Common myeloid progenitor, CD34-positive (primary cell): ENCODE data around the gene FZD7. TPM values are rescaled to one million over a fixed set of nuclear protein-coding genes. Genes with fewer than 3 reads are reported as not detected.

Experiments used
- CTCF ChIA-PET: fragments of 350-600 bp; sonication (Branson Sonifier 250); formaldehyde crosslinking; loops from one replicate; lab custom pipeline; 2021; ENCODE audit warnings: antibody characterized with exemption; lab: Charles Lee
- POLR2A ChIA-PET: fragments of 350-600 bp; sonication (Branson Sonifier 250); formaldehyde crosslinking; loops from one replicate; lab custom pipeline; 2021; ENCODE audit warnings: antibody characterized with exemption; lab: Charles Lee
- DNase-seq, 3 donors: peaks; one replicate each; pipeline versions ENCODE4 v3.0.0 to v3.0.0-alpha.2; 2013
- H3K27ac ChIP-seq, 2 experiments: 1 replicate in 1 of 2; 2 replicates in 1 of 2; pipeline ENCODE4 v1.7.0; 2013; ENCODE audit warnings: inconsistent platforms in 2 of 2, low read length in 2 of 2, mild to moderate bottlenecking in 2 of 2, low read depth in 1 of 2, moderate library complexity in 1 of 2; ENCODE audit not compliant: severe bottlenecking in 2 of 2, insufficient read depth in 1 of 2, poor library complexity in 1 of 2
- H3K27me3 ChIP-seq, 5 experiments: replicated peaks in 2 of 5; 1 replicate in 3 of 5; 2 replicates in 2 of 5; pipeline versions ENCODE4 v1.6.1 to v1.7.0; 2013; ENCODE audit warnings: low read length in 4 of 5, mild to moderate bottlenecking in 2 of 5, moderate library complexity in 2 of 5, inconsistent platforms in 1 of 5; ENCODE audit not compliant: insufficient read depth in 5 of 5, control insufficient read depth in 4 of 5
- H3K36me3 ChIP-seq, 4 experiments: 1 replicate in 2 of 4; 2 replicates in 2 of 4; pipeline versions ENCODE4 v1.6.1 to v1.7.0; 2013; ENCODE audit warnings: low read length in 3 of 4, control low read depth in 1 of 4, mild to moderate bottlenecking in 1 of 4; ENCODE audit not compliant: control insufficient read depth in 4 of 4, insufficient read depth in 4 of 4
- H3K4me1 ChIP-seq, 4 experiments: 1 replicate in 3 of 4; 2 replicates in 1 of 4; pipeline versions ENCODE4 v1.6.1 to v1.7.1; 2013; ENCODE audit warnings: low read length in 3 of 4, mild to moderate bottlenecking in 3 of 4, control low read depth in 1 of 4, inconsistent platforms in 1 of 4, moderate library complexity in 1 of 4; ENCODE audit not compliant: control insufficient read depth in 4 of 4, insufficient read depth in 4 of 4; ENCODE audit errors: control extremely low read depth in 1 of 4
- H3K4me3 ChIP-seq, 7 experiments: 1 replicate in 4 of 7; 2 replicates in 3 of 7; pipeline versions ENCODE4 v1.5.1 to v1.7.0; 2013; ENCODE audit warnings: mild to moderate bottlenecking in 7 of 7, low read length in 6 of 7, moderate library complexity in 6 of 7, inconsistent platforms in 2 of 7, low read depth in 2 of 7, control low read depth in 1 of 7; ENCODE audit not compliant: insufficient read depth in 4 of 7, control insufficient read depth in 1 of 7; ENCODE audit errors: extremely low read depth in 1 of 7
- H3K9me3 ChIP-seq, 5 experiments: 1 replicate in 4 of 5; 2 replicates in 1 of 5; pipeline versions ENCODE4 v1.6.1 to v1.7.1; 2013; ENCODE audit warnings: low read length in 4 of 5, mild to moderate bottlenecking in 2 of 5, inconsistent platforms in 1 of 5, low read depth in 1 of 5, moderate library complexity in 1 of 5; ENCODE audit not compliant: control insufficient read depth in 4 of 5, insufficient read depth in 2 of 5; ENCODE audit errors: control extremely low read depth in 1 of 5
- WGBS: methylation state at CpG from one replicate; pipeline ENCODE4 v1.1.5; 2013; ENCODE audit not compliant: insufficient coverage; 5-methylcytosine and 5-hydroxymethylcytosine counted together
- polyA plus RNA-seq: library from polyadenylated mRNA; unstranded; fragments of 120-200 nt; gene quantifications from one replicate; pipeline ENCODE4 v1.2.1, GENCODE V29; 2013

Gene FZD7
- polyA plus RNA-seq = 4.2 TPM

DNA sequence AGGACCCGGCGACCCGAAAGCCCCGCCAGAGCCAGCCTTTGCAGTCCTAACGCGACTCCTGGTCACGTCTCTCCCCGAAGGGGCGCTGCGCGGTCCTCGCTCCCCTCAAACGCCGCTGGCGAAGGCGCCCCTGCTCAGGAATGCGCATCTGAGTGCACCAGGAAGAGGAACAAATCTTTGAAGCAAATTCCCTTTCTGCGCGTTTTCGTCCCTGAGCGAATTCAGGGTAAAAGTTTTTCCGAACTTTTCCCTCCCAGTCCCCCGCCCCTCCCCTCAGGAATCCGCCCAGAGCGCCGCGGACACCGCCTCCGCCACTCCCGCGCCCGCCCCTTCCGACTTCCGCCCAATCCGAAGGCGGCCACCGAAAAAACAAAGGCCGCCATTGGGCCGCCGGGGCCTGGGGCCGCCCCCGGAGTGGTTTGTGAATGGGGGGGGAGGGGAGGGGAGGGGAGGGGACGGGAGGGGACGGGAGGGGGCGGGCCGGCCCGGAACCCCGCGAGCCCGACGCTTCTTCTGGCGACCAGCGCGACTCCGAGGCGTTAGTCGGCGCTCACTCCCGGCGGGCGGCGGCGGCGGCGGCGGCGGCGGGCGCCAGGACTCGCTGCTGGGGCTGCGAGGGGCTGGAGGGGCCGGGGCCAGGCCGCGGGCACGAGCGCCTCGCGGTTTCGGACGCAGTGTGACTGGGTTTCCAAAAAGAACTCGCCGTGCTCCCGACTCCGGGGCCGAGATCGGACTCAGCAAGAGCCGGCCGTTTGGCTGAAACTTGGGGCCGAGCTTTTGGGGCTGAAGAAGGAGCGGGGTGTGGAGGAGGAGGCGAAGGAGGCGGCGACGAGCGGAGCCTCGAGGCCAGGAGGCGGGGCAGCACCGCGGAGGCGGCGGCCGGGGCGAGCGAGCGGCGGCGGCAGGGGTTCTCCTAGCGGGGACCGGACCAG, at the start of gene FZD7:
FZD7 (plus strand) TSS at position 539 of the 932 bp plus-strand sequence. CDS start 793 bp downstream, outside the sequence.
- Histone ChIP-seq H3K4me1 (peaks cover 0 to 33% (median 30%) of the 10 kb centered on the region in 4 experiments), H3K36me3 (peaks cover 0 to 5% (median 0%) of the 10 kb centered on the region in 4 experiments), H3K27ac (peak within 1 kb of the TSS; percentile 4 to 61), H3K27me3 (peaks cover 0 to 35% (median 27%) of the 10 kb centered on the region in 5 experiments), H3K4me3 (peak within 1 kb of the TSS; percentile 72 to 94 (median 80)), H3K9me3 (peaks cover 0 to 8% (median 0%) of the 10 kb centered on the region in 5 experiments)
- DNase-seq = peak; percentile 90 to 94 (median 93)
- WGBS = 0% methylated on average over 54 of the region's 109 CpGs
- ChIA-PET CTCF (no interaction called here), POLR2A (interaction anchor here (0.6 kb wide), 1 partner anchor 164 kb away, joined by 5 read pairs; no protein-coding TSS in a partner anchor)

DNA sequence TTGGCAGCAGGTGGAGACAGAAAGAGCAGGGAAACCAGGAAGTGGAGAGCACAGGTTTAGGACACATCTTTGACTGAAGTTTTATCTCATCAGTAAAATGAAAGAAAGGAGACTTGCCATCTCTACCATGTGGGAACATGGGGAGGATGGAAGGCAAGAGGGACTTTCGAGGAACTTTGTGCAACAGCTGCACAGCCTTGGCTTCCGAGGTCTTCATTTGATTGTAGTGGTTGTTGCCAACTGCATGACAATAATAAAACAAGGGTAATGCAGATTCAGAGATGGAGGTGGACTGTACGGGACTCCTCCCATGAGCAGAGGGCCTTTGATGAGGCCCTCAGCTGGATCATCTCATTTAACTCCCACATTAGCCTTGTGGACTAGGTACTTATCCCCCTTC, 49.3 kb upstream of the FZD7 start:
- WGBS = 91% methylated on average over 2 of the region's 3 CpGs
- CTCF ChIA-PET = interaction anchor here (1.0 to 2.2 kb wide), 3 partner anchors 14 to 20 kb away, joined by 3 to 9 read pairs (median 4); no protein-coding TSS in a partner anchor
- POLR2A ChIA-PET = no interaction called here

DNA sequence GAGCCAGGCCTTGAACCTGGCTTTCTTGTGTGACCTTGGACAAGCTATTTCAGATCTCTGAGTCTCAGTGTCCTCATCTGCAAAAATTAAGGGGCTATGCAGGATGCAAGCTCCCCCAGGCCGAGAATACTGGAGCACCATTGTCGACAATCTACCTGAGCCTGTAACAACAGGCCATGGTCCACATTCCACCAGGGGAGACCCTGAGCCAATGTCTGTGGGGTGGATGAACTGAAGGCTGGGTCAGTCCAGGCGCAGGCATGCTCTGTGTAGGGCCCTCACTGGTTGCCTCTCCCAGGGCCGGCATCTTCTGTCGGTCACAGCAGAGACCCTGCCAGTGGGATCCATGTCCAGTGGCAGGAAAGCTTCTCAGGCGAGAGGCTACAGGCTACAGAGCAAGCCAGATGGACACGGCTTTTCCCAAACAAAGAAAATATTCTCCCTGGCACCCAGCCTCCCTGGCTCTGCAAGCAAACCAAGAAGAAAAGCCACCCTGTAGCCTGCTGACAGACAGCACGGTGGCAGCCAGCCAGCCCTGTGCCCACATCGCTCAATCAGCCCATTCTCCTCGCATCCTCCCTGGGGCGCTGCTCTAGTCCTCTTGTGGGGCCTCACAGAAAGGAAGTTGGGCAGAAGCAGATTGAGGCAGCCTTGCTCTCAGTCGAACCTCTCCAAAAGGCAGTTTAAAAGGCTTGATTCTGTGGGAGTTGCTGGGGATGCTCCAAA, 48.7 kb upstream of the FZD7 start:
- WGBS = 36% methylated on average over 10 of the region's 12 CpGs
- H3K27me3 ChIP-seq = no peaks in the 10 kb centered on the region
- no peaks in the 10 kb centered on the region for H3K36me3 ChIP-seq
- DNase-seq = peak; percentile 78 to 91 (median 87)
- ChIA-PET POLR2A (no interaction called here), CTCF (interaction anchor here (1.0 to 2.2 kb wide), 4 partner anchors 13 to 125 kb away, joined by 3 to 9 read pairs (median 6); no protein-coding TSS in a partner anchor)
- H3K9me3 ChIP-seq = no peaks in the 10 kb centered on the region
- peaks cover 0 to 26% (median 16%) of the 10 kb centered on the region in 4 experiments for H3K4me1 ChIP-seq
- peak overlapping the region in 2 of 7 experiments; percentile 23 to 25 for H3K4me3 ChIP-seq
- no peak overlapping the region for H3K27ac ChIP-seq

More for the DNA sequence above, 49.3 kb upstream of the FZD7 start:
- Histone ChIP-seq H3K27me3 (no peaks in the 10 kb centered on the region), H3K27ac (no peak overlapping the region), H3K4me3 (no peak overlapping the region), H3K36me3 (no peaks in the 10 kb centered on the region), H3K4me1 (peaks cover 0 to 26% (median 16%) of the 10 kb centered on the region in 4 experiments), H3K9me3 (no peaks in the 10 kb centered on the region)
- DNase-seq = no peak

DNA sequence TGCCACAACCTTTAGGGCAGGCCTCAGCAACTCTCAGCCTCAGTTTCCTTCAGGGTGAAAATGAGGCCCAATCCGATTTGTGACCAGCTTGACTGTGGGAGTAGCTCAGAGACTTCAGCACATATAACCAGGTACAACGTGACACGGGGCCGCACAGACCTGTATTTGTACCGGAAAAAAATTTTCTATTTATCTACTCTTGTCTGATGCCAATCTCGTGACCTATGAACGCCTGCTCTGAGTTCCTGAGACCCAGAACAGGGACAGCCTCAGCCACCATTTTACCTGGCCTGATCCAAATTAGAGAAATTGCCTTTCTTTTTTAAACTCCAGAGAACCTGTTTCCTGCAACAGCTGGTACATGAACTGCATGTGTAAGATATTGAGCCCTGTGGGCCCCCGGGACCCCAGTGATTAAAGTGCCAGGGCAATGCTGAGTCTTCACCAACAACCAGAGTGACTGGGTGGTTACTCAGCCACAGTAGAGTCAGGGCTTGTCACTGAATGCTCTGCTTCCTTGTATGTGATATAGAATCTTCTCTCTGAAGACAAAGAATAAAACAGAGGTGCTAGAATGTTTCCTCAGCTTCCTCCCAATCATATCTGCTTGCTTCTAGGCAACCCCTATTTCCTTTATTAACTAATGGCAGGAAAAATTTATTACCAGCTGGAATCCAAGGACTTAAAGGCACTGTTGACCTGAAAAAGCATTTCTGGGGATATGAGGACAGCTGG, 47.8 kb upstream of the FZD7 start:
- Histone ChIP-seq H3K4me1 (peaks cover 0 to 26% (median 16%) of the 10 kb centered on the region in 4 experiments), H3K36me3 (no peaks in the 10 kb centered on the region), H3K4me3 (peak overlapping the region in 1 of 7 experiments; percentile 23), H3K9me3 (no peaks in the 10 kb centered on the region), H3K27me3 (no peaks in the 10 kb centered on the region), H3K27ac (no peak overlapping the region)
- ChIA-PET POLR2A (no interaction called here), CTCF (interaction anchor here (1.0 to 2.2 kb wide), 13 partner anchors 10 to 126 kb away, joined by 3 to 9 read pairs (median 3); no protein-coding TSS in a partner anchor)
- WGBS = 58% methylated on average over 8 of the region's 8 CpGs
- peak in 2 of 3 donors; percentile 40 to 60 for DNase-seq

DNA sequence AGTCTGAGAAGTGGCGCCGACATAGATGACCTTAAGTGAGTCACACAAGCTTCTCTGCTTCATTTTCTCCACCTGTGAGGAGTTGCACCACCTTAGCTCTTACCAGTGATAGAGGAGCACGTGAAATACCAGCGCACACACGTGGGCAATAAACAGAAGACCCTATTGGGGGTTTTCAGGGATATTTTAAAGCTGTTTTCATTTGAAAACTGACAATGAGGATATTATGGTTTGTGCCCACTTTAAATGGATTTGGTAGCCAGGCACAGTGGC, 47.3 kb upstream of the FZD7 start:
- ChIA-PET CTCF (interaction anchor here (1.0 to 2.2 kb wide), 13 partner anchors 10 to 126 kb away, joined by 3 to 9 read pairs (median 3); no protein-coding TSS in a partner anchor), POLR2A (no interaction called here)
- DNase-seq = no peak

DNA sequence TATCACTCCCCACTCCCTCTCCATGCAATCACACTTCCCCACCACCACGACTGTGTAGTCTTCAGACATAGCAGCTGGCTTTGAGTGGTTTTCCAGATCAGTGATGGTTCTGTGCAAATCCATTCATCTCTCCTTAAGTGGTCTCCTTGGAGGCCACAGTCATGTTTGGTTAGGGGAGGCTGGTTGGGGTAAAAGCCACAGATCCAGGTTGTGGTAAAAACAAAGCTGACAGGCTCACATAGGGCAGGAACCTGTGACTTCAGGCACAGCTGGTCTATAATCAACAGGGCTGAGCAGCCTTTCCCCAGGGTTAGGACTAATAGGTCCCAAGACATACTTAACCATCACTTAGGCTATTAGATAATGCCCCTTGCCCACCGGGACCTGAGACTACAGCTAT, 46.2 kb upstream of the FZD7 start:
- H3K4me3 ChIP-seq = no peak overlapping the region
- H3K4me1 ChIP-seq = peaks cover 0 to 26% (median 16%) of the 10 kb centered on the region in 4 experiments
- ChIA-PET CTCF (interaction anchor here (0.7 to 1.4 kb wide), 6 partner anchors 10 to 358 kb away, joined by 3 to 4 read pairs (median 3); no protein-coding TSS in a partner anchor), POLR2A (interaction anchor here (0.7 kb wide), 1 partner anchor 55 kb away, joined by 3 read pairs; no protein-coding TSS in a partner anchor)
- no CpG with 5 or more reads among the region's 2 CpGs for WGBS
- H3K9me3 ChIP-seq = no peaks in the 10 kb centered on the region
- peak in 2 of 3 donors; percentile 49 to 69 for DNase-seq
- no peaks in the 10 kb centered on the region for H3K36me3 ChIP-seq
- no peaks in the 10 kb centered on the region for H3K27me3 ChIP-seq
- no peak overlapping the region for H3K27ac ChIP-seq

More for the DNA sequence above, 47.3 kb upstream of the FZD7 start:
- Histone ChIP-seq H3K27me3 (no peaks in the 10 kb centered on the region), H3K4me1 (peaks cover 0 to 26% (median 16%) of the 10 kb centered on the region in 4 experiments), H3K4me3 (no peak overlapping the region), H3K36me3 (no peaks in the 10 kb centered on the region), H3K27ac (no peak overlapping the region), H3K9me3 (no peaks in the 10 kb centered on the region)
- WGBS = 100% methylated on average over 2 of the region's 5 CpGs
